GM18867 (cell line): Measurements from ENCODE around the gene ACTA2.

ENCODE experiments used
- ATAC-seq: cut with Tn5 transposase; IDR thresholded peaks from one replicate; pipeline ENCODE4 v1.9.1; 2021; ENCODE audit warnings: mild to moderate bottlenecking, moderate library complexity; ENCODE audit not compliant: unreplicated experiment

Gene ACTA2

DNA sequence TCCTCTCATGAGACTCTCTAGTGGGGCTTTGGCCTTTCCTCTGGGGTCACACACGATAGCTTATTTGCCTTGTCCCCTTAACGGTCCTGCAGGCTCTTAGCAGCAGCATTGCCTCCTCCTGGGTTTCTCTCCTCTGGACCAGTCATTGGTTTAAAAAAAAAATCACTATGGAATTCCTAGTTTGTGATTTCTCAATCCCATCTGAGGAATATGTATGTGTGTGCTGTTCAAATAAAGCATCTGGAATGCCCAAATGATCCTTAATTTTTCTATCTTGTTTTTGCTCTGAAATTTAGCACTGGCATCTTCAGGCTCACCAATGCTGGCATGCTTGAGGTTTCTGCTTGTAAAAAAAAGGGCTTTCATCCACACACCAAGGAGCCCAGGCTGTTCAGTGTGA is 30.5 kb downstream of the ACTA2 start:
- ATAC-seq = no peak

DNA sequence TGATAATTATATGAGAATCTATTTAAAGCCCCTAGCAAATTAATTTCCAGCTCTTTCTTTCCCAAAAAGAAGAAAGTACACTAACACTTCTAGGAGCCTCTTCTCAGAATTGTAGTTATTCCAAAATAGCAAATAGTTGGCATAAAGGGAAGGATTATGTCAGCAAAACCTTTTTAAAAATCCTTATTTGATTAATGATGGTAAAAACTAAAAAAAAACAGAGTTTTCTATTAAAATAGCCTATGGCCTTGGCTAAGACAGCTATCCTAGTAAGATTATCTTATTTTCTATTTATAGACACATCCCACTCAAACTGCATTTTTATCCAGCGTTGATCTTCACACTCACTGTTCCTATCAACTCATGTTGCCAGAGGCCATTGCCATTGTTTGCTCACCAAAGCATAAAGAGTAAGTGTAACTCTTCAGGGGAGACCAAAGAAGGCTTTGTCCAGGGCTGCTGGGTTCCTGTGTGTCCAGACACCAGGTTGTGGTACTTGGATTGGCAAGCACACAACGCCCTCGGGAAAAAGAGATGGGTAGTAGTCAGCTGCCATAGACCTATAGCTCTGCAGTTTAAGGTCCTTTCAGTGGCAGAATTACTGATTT is 31.5 kb downstream of the ACTA2 start:
- ATAC-seq = no peak

DNA sequence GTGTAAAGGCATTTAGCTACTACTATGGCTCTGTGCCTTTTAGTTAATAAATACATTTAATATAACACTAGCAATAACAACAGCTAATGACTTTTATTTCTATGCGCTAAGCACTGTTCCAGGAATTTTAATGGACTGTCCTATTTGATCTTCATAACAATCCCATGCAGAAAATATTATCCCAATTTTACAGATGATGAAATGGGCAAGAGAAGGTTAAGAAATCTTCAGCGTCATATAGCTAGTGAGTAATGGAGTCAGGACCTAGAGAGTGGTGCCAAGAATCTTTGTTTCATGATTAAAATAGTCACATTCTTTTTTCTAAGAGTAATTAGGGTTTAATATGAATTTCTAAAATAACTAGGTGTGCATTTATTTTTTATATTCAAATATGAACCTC is 32.4 kb downstream of the ACTA2 start:
- ATAC-seq = no peak

DNA sequence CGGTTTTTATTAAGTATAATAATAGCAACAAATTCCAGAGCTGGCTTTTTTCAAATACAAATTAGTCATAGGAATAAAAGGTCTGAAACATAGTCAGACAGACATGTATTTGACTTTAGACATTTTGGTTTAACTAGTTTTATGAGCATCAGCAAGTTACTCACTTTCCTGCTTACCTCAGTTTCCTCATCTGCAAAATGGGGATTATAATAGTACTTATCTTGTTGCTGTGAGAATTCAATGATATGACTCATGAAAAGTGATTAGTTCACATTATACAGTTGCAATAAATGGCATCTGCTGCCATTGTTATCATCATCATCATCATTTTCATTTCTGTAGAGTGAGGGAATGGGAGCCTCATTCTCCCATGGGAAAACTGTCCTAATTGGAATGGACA is 33.5 kb downstream of the ACTA2 start:
- no peak for ATAC-seq

DNA sequence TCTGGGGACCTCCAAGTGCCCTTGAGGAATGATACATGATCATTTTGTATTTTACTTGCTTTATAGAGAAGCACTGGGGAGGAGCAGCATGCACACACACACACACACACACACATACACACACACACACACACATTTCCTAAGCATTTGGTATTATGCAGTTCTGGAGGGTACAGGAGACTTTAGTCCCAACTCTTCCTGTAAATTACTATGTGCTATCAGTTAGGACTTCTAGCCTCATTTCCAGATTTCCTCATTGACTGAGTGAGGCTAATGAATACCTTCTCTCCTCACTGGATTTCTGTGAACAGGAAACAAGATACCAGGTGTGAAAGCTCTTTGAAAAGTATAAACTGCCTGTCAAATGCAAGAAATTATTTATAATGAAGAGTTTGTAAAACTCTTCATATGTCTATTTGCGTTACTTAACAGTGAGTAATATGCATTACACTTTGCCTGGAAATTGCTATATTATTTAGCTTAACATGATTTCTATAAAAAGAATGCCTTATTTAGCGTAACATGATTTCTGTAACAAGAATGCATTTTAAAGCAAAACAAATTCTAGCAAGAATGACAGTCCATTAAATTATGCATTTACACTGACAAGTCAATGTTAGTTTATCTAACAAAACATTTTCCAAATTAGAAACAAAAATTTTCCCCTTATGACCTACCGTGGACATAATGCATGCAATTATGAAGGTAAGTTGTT is 34.2 kb downstream of the ACTA2 start:
- ATAC-seq = no peak

DNA sequence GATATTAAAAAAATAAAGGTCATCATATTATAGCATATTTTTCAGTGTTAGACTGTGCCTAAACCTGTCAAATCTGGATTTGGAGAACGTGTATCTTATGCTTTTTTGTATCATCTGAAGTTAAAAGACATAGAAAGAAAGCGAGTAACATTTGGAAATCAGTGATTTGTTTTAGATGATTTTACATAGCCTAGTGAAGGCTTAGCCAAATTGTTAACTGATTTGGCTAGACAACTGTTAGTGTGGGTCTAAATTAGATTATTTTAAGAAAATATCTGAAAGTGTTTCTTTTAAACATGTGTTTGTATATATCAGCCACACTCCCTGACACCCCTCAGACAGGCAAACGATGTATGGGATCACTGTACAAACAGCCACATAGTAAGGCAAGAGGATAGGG is 35.6 kb downstream of the ACTA2 start:
- no peak for ATAC-seq

DNA sequence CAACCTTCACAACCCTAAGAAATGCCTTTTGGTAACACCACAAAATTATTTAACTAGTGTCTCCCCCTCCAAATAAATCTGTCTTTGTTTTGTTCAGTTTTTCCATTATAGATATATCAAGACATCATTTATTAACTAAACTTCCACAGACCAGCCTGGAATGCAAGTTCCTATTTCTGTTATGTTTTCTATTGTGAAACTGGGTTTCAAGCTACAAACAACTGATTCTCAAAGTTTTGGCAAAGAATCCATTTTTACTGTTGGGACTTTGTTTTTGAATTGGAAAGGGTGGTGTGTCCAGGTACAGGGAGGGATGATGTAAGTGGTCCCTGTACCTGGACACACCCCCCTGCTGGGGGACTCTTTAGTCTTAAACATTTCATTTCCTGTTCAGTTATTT is 36.3 kb downstream of the ACTA2 start:
- no peak for ATAC-seq

DNA sequence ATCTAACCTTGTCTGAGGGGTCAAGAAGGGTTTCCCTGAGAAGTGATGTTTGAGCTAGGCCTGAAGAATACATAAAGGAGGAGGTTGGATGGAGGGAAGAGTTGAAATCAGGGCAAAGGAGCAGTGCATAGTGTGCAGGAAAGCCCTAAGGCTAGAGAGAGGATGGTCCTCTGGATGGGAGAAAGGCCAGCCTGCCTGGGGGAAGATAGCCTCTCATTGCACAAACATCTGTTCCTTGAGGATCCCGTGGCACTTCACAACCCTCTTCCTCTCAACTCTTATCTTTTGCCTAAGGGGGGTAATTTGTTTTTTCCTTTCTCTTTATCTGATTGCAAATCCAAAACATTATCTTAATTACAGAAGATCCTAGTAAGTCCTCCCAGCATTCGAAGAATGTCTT is 36.8 kb downstream of the ACTA2 start:
- ATAC-seq = no peak

DNA sequence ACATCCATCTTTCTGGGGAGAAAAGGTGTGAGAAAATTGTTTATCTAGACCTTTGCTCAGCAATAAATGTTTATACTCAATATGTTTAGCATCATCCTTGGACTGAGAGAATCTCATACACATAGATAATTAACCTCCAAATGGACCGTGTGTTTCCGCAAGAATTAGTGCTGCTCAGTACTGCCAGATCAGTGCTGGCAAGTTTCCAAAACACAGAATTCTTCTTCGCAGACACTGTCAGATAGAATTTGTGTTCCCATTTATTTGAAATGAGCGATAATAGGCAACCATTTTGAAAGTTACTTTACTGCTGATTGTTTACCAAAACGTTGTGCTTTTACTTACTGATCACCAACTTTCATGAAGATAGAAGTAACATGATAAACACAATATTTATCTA is 38.8 kb downstream of the ACTA2 start:
- no peak for ATAC-seq

DNA sequence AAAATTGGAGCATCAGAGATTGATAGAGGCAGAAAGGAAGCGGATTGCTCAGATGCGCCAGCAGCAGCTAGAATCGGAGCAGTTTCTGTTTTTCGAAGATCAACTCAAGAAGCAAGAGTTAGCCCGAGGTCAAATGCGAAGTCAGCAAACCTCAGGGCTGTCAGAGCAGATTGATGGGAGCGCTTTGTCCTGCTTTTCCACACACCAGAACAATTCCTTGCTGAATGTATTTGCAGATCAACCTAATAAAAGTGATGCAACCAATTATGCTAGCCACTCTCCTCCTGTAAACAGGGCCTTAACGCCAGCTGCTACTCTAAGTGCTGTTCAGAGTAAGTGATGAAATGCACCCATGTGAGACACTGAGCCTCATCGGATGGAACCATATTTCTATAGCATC is 39.4 kb downstream of the ACTA2 start:
- no peak for ATAC-seq

DNA sequence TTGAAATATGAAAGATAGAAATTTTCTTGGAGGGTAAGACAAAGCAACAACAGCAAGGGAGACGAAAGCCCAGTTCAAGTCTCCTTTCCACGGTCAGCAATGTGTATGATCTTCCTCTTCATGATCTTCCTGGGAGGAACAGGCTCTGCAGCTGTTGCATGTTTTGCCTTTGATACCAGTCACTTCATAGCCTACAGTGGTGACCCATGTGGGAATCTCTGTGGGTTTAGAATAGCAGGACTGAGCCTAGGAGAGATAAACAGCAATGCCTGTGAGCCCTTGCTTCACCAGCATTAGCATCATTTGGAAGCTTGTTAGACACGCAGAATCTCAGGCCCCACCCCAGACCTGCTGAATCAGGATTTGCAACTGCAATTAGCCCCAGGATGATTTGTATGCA is 40.7 kb downstream of the ACTA2 start:
- ATAC-seq = no peak

DNA sequence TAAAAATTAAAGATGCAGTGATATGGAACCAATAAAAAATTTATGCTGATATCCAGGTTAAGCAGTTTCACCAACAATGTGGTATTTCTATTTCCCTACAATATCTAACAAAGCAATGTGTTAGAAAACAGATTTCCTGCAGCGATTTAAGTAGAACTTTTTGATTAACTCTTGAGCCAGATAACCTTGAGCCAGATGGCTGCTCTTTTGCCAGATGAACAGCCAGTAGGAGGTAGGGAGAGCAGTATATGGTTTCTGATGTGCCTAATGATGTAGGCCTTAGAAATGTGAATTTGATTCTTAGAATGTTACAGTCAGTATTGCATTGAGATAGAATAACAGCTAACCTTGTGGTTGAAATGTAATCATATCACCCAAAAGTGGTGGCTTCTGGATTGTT is 41.5 kb downstream of the ACTA2 start:
- no peak for ATAC-seq

DNA sequence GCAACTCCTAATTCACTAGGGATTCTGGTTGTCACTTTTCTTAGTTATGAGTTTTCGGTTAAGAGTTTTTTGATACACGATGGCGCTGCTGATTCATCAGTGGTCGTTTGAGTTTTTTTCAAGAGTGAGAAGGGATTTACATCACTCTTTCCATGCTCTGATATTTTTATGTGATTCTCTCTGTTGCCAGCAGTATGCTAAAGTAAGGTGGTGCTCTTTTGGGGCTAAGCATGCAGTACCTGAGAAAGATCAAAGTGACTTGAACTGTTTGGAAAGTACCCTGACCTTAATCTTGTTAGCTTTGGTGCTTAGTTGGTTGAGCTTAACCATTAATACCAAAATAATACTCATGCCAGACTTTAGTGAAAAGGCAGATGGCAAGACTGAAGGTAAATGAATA is 44.4 kb downstream of the ACTA2 start:
- ATAC-seq = no peak

DNA sequence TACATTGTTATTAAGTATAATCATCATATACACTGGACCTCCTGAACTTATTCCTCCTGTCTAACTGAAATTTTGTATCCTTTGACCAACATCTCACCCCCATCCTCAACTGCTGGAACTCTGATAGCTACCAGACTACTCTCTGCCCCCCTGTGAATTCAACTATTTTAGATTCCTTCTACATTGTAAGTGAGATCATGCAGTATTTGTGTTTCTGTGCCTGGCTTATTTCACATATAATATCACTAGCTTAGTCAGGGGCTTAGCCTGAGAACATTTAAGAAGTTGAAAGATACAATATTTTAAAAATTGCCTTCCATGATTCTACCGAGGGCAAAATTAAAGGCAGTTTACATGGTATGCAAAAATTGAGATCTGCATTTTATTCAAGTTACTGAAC is 45.7 kb downstream of the ACTA2 start:
- no peak for ATAC-seq

DNA sequence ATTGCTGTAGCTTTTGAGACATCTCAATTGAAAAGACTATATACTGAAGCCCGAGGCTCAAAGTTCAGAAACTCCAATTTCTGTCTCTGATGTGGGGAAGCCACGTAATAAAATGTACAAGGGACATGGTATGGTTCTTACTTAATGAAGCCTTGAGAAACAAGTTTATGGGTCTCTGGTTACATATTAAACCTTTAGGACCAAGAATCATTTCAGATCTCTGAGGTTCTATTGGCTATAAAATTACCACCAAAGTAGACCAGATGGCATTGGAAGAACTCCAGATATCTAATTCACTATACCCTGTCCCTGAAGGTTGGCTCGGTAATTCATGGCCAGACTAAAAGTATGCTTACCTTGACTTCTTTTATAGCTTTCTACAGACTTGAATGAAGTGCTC is 48.9 kb downstream of the ACTA2 start:
- no peak for ATAC-seq

DNA sequence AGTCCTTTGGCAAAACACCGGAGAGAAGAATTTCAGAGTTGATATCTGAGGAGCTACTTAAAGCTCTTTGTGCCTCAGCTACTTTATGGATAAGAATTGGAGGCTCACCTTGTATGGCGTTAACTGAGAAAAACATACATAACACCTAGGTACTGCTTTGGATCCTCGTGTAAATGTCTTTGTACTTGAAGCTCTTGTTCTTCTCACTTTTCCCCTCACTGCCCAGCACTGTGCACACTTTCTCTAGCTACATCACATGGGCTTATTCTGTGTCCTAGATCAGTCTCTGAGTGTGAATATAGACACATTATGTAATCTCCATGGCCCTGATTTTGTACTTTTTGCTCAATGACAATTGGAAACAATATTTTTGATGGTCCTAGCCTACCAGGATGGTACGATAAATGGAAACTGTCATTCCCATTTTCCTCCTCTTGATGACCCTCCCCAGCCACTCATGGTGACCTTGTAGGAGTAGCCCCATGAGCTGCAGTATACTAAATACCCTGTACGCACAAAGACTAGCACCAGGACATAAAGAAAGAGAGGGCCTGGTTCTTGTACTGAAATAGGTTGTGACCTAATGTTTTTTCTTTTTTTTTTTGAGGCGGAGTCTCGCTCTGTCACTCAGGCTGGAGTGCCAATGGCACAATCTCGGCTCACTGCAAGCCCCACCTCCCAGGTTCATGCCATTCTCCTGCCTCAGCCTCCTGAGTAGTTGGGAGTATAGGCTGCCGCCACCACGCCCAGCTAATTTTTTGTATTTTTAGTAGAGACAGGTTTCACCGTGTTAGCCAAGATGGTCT is 50.4 kb downstream of the ACTA2 start:
- peak; percentile 60 for ATAC-seq

DNA sequence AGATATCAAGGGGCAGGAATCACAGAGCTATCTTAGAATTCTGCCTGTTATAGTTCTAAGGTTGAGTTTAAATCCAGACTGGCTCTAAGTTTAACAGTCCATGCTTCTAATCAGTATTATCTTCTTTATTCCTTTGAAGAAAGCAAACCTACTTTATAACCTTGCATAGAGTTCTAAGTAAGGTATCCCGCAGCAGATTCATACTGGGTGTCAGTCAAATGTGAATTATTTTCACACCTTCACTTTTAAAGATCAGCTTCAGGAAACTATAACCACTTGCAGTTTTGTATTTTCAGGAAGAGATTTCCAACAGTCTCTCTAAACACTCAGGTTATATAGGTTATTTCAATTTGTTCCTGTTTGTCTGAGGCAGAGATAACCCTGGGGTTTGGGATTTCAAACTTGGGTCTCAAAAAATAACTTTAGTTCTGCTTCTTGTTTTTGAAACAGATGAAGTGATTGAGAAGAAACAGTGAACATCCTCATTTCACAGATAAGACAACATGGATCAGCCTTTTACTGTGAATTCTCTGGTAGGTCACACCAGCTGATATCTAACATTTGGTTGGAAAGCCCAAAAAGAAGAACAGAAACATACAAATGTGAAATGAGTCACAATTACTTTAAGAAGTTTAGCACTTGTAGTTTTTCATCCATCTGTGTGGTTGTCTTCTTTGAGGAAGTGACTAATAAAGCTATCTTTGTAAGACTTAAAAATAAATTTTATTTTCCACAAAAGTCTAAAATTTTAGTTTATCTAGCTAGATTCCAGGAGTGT is 51.2 kb downstream of the ACTA2 start:
- peak; percentile 81 for ATAC-seq

DNA sequence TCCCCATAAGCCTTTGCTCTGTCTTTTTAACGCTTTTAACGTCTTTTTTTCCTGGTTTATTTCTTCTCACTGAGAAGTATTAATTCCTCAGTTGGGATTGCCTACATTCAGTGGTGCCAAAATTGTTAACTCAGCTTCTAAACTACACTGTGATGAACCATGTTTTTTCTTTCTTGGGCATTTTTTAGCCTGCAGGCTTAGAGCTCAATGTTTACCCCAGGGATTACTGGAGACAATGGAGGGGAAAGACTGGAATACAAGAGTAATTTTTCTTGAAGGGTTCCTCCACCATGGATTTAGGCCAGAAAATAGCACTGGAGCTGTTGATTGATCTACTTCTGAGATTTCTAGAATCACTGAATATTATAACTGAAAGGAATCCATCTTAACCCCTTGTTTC is 52.7 kb downstream of the ACTA2 start:
- no peak for ATAC-seq

DNA sequence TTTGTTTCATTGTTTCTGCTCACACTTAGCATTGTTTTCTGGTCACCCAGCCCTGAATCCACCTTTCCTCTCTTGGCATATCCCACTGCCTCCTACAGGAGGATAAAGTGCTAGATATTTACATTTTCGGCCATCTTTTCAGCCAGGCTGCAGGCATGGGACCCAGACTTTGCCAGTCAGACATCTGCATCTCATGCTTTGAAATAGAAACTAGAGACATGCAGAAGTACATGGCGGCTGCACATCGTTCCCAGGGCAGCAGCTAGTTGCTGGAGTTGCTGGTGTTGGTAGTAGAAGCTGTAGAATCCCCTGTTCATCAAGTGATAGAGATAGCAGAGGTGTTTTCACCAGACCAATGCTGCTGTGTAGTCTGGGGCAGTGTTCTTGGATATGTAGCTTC is 53.8 kb downstream of the ACTA2 start:
- no peak for ATAC-seq

DNA sequence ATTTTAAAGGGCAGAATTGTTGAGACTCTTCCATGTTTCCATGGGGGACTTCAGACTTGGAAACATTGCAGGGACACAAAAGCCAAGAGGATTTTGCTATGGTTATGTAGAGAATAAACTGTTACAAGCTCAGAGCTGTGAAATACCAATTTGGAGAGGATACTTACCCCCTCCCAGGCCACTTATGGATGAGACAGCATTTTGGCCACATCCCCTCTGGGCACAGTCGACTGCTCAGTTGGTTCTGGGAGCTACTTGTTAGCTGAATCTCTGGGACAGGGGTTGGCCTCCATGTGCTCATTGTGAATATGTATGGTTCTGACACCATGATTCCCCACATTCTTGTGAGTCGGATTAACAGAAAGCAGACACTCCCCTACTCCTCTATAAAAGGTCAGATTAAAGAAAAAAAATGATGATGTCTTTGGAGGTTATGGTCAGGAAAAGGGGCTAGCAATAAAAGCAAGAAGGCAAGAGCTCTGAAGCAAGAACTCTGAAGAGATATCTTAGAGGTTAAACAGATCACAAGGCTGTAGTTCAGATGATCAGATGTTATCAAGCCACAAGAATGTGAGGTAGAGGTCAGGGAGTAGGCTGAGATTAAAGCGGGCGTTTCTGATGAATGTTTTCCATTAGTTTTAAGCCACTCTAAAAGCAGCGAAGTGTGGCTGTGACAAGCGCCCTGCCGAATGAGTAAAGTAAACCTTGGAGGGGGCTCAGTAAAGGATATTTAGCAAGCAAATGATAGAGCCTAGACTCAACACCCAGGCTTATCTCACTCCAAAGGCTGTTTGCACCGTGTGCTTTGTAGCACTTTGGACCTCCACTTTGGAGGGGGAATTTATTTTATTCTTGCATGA is 55.3 kb downstream of the ACTA2 start:
- ATAC-seq = no peak
